GM21515 (cell line): ENCODE results near the gene SLC39A13.

ENCODE experiments used
- ATAC-seq: cut with Tn5 transposase; IDR thresholded peaks from one replicate; pipeline ENCODE4 v1.9.1; 2021; ENCODE audit not compliant: unreplicated experiment

Gene SLC39A13

DNA sequence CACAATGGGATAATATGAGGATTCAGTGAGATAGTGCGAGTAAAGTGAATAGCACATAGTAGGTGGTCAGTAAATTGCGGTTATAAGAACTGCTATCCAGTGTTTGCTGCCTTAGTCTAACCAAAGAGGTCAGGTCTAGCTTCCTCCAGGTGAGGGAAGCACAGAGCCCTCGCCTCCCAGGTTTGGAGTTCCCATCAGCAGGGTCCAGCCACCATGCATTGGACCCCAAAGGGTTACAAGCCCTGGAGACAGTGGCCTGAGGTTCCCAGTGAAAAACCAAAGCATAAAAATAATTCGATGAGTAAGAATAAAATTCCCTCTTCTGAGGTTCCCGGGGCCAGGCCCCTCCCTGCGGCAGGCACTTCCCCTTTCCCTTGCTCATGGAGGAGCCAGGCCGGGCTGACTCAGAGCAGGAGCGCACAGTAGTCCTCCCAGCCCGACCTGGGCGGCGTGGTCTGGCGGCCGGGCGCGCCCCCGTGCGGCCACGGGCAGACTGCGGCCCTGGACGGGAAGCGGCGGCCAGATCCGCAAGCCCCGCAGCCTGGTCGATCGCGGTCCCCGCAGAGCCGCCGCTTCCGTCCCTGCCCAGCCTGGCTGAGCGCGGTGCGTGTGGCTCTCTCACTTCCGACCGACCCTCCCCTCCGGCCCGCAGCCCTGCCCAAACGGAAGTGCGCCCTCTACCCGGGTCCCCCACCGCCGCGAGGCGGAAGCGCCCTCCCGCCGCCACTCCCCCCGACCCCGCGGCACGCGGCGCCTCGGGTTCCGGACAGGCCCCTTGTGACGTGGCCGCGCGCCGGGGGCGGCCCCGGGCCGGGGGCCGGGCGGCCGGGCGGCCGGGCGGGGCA, at the start of gene SLC39A13:
TSS of gene SLC39A13 (plus strand) at position 845 of the 845 bp plus-strand sequence. CDS start 1,505 bp downstream, outside the sequence.
- ATAC-seq: peak; percentile 78

DNA sequence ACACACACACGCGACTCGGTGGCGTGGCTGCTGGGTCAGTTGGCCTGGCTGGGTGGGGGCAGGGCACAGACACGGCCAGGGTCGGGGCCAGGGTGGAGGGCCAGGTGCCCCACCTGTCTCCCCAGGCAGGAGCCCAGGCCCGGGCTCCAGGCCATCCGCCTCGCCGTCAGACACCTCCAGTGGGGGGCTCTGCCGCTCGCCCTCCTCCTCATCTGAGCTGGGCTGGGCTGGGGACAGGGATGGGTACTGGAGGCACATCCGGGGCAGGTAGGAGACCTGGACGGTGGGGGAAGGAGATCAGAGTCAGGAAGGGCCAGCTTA, 49.7 kb upstream of the SLC39A13 start:
- ATAC-seq: no peak

DNA sequence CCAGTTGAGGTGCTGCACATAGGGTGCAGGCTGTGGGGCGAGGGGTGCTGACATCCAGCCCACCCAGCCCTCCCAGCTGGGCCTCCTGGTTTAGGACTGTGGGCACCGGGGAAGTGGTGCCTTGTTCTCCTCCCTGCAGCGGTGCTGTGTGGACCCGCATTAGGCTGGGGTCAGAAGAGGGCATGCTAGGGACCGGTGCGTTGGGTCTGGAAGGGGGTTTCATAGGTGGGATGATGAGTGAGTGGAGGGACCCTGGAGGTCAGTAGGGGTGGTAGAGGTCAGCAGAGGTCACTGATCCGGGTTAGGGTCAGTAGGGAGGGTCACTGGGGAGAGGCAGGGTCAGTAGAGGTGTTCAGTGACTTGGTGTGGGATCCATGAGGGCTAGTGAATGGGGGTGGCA, 49.2 kb upstream of the SLC39A13 start:
- ATAC-seq: no peak

DNA sequence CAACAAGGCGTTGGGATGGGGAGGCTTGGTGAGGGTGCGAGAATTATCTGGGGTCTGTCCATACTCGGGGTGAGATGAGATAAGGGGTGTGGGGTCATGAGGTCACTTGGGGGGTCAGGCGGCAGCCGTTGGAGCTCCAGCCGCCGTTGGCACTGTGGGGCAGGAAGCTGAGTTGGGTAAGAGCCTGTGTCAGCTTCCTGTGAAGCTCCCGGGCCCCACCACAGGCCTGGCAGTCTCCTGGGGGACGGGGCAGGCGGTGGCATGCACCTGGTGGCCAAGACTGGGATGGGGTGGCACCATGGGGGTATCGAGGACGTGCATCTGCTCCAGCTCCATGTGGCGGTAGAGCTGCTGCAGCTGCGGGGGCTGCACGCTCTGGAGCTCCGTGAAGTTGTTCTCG, 48.8 kb upstream of the SLC39A13 start:
- ATAC-seq: no peak

DNA sequence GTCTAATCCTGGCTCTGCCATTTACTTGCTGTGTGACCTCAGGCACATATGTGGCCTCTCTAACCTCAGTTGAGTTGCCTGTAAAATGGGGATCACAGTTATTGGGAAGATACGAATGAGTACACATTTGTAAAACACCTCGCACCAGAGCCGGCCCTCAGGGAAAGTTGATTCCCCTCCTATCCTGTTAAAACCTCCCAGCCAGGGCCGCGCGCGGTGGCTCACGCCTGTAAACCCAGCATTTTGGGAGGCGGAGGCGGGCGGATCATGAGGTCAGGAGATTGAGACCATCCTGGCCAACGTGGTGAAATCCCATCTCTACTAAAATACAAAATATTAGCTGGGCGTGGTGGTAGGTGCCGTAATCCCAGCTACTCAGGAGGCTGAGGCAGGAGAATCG, 48.0 kb upstream of the SLC39A13 start:
- no peak for ATAC-seq

DNA sequence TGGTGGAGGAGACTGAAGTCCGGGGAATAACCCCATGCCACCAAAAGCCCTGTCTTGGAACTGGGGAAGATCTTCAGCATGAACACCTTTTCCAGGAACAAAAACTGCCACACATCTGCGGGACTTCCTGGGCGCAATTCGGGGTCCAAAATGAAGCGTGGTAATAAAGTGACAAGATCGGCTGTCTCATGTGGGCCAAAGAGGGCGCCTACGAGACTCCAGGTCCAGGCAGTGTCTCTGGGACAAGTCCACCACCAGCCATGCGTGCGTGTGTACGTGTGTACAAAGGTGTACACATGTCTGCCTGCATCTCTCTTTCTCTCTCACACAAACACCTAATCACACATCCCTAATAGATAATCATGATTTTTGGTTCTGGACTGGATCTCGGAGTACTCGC, 47.0 kb upstream of the SLC39A13 start:
- ATAC-seq: no peak

DNA sequence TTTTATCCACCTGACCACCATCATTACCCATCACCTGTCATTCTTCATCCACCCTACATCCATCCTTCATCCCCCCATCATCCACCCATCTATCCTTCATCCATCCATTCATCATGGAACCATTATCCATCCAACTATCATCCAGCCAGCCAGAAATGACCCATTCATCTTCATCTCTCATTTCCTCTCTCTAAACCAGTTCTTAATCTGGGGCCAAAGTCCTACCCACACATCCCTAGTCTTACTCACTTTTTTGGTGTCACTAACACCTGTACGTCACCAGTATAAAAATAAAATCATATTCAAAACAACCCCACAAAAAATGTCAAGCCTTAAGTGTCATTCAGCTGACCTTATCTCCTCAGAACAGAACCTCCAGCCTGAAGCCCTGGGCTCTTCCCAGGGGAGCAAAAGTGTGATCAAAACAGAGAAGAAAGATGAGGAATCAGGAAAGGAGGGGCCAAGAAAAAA, 42.3 kb upstream of the SLC39A13 start:
- no peak for ATAC-seq

DNA sequence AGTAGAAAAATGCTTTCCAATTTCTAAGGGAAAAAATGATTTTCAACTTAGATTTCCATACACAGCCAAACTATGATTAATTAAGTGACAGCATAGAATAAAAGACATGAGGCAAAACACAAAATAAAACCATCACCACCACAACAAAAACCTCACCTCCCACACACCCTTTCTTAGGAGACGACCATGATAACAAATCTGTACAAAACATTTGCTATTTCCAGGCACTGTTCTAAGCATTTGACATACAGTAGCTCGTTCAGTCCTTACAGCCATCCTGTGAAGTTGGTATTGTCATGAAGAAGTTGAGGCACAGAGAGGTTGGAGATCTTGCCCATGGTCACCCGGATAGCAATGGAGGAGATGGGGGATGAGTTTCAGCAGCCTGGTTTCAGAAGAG, 38.7 kb upstream of the SLC39A13 start:
- no peak for ATAC-seq

DNA sequence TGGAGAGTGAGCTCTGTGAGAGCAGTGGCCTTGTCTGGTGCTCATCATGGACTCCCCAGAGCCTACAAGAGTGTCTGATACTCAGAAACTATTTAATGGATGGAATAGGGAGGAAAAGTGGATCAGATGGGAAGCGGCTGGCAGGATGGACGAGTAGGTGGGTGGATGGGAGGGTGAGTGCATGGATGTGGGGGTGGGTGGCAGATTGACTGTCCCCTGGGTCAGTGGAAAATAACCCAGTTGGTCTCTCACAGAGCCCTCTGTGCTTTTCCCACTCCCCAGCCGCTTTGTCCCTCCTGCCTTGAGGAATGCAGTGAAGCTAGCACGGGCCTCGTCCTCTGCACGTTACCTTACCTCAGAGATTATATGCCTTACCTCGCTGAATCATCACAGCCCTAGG, 36.0 kb upstream of the SLC39A13 start:
- ATAC-seq: no peak

DNA sequence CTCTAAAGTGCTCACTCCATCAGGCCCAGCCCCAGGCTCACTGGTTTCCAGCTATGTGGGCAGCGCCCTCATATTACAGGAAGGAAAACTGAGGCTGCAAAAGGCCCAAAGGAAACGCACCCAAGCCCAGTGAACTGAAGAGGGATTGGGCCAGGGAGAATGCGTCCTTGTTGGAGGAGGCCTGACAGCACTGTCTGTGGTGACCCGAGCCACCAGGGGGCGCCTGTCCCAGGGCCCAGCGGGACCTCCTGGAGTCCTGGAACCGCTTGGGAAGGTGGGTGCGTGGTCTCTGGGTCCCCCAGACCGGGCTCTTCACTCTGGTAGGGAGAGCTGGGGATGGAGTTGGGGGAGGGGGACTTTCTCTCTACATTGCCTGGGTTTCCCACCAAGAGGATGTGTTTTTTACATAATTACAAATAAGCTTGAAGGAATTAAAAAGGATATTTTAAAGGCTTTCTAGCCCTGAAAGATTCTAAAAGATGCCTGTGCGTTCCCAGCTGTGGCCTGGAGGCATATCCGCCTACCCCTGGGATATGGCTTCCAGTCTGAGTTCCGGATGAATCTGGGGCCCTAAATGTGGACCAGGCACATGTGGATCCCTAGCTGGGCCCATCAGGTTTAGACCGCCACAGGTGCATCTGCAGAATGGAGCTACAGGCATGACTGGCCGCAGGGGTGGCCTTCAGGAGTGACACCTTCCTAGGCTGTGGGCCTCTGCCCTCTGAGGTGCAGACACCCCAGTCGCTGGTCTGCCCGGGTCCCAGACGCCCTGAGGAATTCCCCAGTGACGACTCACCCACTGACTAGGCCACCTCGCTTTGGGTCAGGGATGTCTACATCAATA, 34.3 kb upstream of the SLC39A13 start:
- no peak for ATAC-seq

DNA sequence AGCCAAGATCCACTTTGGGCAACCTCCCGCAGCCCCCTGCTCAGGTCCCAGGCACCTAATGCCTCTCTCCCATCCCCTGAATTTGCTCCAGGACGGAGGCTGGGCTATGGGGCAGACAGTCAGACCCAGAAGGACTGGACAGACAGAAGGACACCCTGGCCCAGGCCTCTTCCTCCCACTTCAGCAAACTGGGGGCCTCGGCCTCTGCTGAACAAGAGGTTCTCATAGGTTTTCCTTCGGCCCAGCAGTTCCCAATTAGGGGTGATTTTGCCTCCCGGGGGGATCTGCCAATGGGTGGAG, 33.7 kb upstream of the SLC39A13 start:
- ATAC-seq: no peak

DNA sequence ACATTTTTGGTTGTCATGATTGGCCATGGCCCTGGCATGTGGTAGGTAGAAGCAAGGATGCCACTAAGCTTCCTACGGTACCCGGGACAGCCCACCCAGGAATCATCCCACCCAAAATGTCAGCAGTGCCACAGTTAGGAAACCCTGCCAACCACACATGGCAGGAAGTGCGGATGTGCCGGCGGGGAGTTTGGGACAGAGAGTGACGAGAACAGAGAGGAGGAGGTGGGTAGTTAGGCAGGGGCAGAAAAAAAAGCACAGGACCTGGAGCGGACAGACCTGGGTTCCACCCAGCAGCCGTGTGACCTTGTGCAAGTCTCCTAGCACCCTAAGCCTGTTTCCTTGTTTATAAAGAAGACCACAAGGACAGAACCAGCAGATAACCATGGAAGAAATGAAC, 33.4 kb upstream of the SLC39A13 start:
- ATAC-seq: no peak

DNA sequence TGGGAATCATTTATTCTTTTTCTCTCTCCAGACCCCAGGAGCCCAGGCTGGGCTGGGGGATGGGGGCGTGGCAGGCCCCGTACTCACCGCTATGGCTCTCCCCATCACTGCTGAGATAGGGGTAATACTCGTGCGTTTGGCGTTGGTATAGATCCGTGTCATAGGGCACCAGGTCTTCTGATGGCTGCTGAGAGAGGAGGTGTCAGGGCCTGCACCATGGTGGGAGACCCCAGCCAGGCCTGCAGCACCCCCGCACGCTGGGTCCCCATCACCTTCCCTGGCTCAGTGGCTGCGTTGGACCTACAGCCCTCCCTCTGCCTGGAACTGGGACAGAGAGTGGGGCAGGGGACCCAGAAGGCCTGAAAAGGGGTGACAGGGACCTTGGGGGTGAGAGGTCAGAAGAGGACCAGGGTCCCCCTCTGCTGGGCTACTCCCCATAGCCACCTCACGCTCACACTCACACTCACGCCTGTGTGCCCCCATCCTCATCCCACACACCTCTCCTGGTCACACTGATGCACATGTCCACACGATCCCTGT, 32.8 kb upstream of the SLC39A13 start:
- ATAC-seq: no peak

DNA sequence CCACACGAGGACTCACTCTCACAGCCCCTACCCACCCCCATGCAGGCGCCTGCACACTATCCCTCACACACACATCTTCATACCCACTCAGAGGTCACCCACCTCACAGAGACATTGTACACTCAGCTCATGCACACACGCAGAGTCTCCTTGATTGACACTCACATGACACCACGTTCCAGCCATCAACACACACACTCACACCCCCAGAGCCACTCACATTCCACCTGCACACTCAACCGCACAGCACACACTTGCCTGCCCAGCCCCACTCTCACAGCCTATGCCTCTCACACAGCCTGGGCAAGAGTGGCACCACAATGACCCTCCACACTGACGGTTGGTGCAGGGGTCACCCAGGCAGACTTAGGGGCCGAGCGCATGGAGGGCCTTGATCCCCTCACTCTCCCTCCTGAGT, 32.3 kb upstream of the SLC39A13 start:
- ATAC-seq: no peak

DNA sequence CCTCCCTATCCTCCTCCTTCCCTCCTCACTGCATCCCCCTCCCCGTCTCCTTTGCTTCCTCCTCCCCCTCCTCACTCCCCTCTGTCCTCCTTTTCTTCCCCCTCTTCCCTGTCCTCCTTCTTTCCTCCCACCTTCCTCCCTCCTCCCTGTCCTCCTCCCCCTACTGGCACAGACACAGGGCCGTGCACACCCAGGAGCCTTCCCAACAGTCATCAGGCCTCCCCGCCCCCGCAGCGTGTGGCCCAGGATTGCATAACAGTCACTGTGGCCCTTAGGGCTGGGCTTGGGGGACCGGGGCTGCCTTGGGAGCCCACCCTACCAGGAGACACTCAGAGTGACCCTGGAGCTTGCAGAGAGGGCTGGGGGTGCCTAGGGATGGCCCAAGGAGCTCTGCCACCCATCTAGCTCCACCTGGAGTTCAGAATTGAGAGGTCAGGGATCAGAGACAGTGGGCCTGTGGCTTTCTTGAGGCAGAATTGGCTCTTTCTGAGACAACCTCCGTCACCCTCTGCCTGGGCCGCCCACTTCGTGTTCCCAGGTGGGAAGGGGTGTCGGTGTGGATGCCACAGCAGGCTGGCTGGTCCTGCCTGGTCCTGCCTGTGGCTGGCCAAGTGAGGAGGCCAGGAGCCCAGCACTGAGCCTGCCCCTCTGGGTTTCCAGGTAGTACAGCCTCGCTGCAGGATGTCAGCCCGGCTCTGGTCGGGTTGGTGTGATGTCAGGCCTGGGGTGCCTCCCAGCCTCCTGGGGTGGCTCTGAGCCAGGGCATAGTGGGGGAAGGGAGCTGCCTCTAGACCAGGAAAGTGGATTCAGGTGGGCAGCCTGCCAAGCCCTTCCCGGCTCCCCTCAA, 31.6 kb upstream of the SLC39A13 start:
- no peak for ATAC-seq

DNA sequence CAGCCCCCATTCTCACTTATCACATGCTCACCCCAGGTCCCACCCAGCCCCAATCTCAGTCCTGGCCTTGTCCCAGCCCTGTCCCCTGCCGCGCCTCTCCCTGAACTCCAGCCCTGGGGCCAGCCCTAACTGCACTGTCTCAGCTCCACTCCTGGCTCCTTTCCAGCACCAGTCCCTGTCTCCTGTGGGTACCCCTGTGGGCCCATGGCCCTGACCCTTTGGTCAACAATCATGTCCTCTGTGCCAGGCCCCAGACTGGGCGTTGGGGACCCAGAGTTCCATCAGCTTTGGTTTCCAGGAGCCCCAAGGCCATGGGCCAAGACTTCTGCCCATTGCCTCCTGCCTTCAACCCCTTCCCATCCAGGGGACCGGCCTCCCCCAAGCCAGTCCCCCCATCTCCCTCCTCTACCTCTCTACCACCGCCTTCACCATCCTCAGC, 30.8 kb upstream of the SLC39A13 start:
- ATAC-seq: no peak

DNA sequence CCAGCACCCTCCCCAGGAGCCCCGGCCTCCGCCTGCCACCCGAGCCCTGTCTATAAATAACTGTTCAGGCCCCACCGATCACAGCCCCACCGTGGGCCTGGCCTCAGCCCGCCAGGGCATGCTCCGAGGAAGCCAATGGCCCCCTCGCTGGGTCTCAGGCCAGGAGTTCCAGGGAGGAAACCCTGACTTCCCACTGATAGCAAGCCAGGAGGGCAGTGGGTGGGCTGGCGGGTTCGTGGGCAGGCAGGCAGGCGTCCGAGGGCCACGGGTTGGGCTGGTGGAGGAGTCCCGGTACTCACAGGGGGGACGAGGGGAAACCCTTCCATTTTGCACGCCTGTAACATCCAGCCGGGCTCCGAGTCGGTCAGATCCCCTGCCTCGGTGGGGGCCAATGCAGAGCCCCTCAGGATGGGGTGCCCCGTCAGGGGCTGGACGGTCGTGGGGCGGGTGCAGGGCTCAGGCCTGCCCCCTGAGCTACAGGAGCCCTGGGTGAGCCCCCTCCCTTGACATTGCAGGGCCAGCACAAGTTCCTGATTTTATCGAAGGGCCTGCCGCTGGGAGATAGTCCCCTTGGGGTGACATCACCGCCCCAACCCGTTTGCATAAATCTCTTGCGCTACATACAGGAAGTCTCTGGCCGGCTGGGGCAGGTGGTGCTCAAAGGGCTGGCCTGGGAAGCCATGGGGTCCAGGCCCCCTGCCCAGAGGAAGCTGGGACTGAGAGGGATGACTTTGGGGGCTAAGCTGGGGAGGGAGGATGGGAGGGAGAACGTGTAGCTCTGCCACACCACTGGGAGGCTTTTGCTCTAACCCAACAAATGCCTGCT, 30.2 kb upstream of the SLC39A13 start, which contains the start of gene SPI1:
TSS of gene SPI1 (minus strand) at position 538 of the 826 bp plus-strand sequence. CDS start at position 344, 194 bp downstream.
- peak; percentile 81 for ATAC-seq

DNA sequence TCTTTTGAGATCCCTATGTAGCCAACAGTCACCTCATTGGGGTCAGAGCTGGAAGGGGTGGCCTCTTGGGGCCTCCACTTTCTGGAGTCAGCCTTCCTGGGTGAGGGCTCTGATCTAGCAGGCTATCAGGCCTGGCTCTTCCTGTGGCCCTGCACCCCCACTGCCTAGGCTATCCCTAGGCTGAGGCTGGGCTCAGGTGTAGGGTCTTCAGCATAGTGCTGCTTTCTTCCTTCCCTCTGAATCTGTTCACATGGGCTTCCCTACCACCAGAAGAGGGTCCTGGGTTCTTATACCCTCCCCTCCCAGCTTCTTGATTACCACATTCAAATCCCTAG, 29.6 kb upstream of the SLC39A13 start:
- peak; percentile 3 for ATAC-seq

DNA sequence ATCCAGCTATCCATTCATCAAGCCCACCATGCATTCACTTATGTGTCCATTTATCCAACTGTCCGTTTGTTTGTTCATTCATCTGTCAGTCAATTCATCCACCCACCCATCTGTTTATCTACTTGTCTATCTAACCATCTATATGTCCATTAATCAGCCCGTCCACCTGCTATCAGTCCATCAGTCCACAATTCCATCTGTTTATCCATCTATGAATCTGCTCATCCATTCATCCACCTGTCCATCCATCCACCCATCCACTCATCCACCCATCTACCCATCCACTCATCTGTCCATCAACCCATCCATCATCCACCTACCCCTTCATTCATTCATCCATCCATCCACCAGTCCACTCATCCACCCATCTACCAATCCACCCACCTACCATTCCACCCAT, 29.1 kb upstream of the SLC39A13 start:
- no peak for ATAC-seq

DNA sequence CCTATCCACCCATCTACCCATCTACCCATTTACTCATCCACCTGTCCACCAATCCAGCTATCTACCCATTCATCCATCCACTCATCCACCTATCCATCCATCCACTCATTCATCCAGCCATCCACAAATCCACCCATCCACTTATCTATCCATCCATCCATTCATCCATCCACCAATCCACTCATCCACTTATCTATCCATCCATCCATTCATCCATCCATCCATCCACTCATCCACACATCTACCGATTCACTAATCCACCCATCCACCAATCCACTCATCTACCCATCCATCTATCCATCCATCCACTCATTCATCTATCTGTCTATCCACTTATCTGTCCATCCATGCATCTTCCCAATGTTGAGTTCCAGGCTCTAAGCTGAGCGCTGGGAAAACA, 28.3 kb upstream of the SLC39A13 start:
- no peak for ATAC-seq
